Endothelial cell of umbilical vein (primary cell): Measurements from ENCODE around the gene CALY. TPM values are rescaled to one million over a fixed set of nuclear protein-coding genes. Genes with fewer than 3 reads are reported as not detected.

Experiments
- BruUV-seq: library from RNA; stranded (reverse); fragments of 400-500 nt; replicated peaks from 2 replicates; lab custom pipeline; 2021; lab: Mats Ljungman, UMichigan
- CTCF ChIA-PET: fragments of 300-600, 350-600 bp; sonication (Branson Sonifier 250); formaldehyde crosslinking; loops from one replicate; lab custom pipeline; 2021; ENCODE audit warnings: antibody characterized with exemption, inconsistent platforms; lab: Charles Lee
- POLR2A ChIA-PET: fragments of 300-600, 350-600 bp; sonication (Branson Sonifier 250); formaldehyde crosslinking; loops from one replicate; lab custom pipeline; 2021; ENCODE audit warnings: antibody characterized with exemption, inconsistent platforms; lab: Charles Lee
- DNase-seq: peaks from one replicate; pipeline ENCODE4 v3.0.0-alpha.2; 2011; ENCODE audit warnings: low read depth, low spot score
- FAIRE-seq: peaks from 2 replicates; lab custom pipeline; 2011; peaks lifted over from hg19 to GRCh38; lab: Jason Lieb, UNC
- H2AFZ ChIP-seq: 2 replicates; pipeline ENCODE4 v1.6.0; 2012; ENCODE audit warnings: low read depth, low read length, control low read depth, inconsistent platforms
- H3K27ac ChIP-seq: 2 replicates; pipeline ENCODE4 v1.5.1; 2011; ENCODE audit warnings: low read depth, mild to moderate bottlenecking, control low read depth, low read length, moderate library complexity; ENCODE audit not compliant: insufficient read depth
- H3K27me3 ChIP-seq, 2 experiments: 2 replicates each; pipeline versions ENCODE4 v1.6.0 to v1.6.1; 2011; ENCODE audit warnings: low read length in 2 of 2, mixed read lengths in 1 of 2; ENCODE audit not compliant: control insufficient read depth in 2 of 2, insufficient read depth in 2 of 2
- H3K36me3 ChIP-seq, 2 experiments: 2 replicates in 1 of 2; 3 replicates in 1 of 2; pipeline ENCODE4 v1.5.1; 2011; ENCODE audit warnings: low read length in 2 of 2, mild to moderate bottlenecking in 1 of 2, moderate library complexity in 1 of 2; ENCODE audit not compliant: control insufficient read depth in 2 of 2, insufficient read depth in 2 of 2; ENCODE audit errors: extremely low read depth in 1 of 2
- H3K4me1 ChIP-seq: 3 replicates; pipeline ENCODE4 v1.5.1; 2011; ENCODE audit warnings: mild to moderate bottlenecking, low read length; ENCODE audit not compliant: control insufficient read depth, insufficient read depth; ENCODE audit errors: extremely low read depth
- H3K4me2 ChIP-seq: 2 replicates; pipeline ENCODE4 v1.6.1; 2011; ENCODE audit warnings: low read length, control low read depth, mixed read lengths; ENCODE audit not compliant: insufficient read depth
- H3K4me3 ChIP-seq, 3 experiments: fragments of 200-600 bp in 1 of 3; sonication (generic), shearing (Covaris generic) in 1 of 3; replicated peaks in 1 of 3; 2 replicates each; pipeline ENCODE4 v1.5.1; 2011 to 2016; ENCODE audit warnings: control low read depth in 3 of 3, low read length in 3 of 3, mild to moderate bottlenecking in 2 of 3, inconsistent platforms in 1 of 3, low read depth in 1 of 3, moderate library complexity in 1 of 3; ENCODE audit not compliant: insufficient read depth in 1 of 3
- H3K79me2 ChIP-seq: 2 replicates; pipeline ENCODE4 v1.6.0; 2012; ENCODE audit warnings: low read length, inconsistent platforms; ENCODE audit not compliant: control insufficient read depth, insufficient read depth
- H3K9ac ChIP-seq: replicated peaks from 2 replicates; pipeline ENCODE3; 2011; ENCODE audit warnings: low read length, control low read depth; ENCODE audit not compliant: insufficient read depth; ENCODE audit errors: extremely low read depth
- H3K9me1 ChIP-seq: replicated peaks from 3 replicates; pipeline ENCODE4 v1.6.0; 2011; ENCODE audit warnings: mild to moderate bottlenecking, low read length; ENCODE audit not compliant: control insufficient read depth, insufficient read depth; ENCODE audit errors: extremely low read depth
- H3K9me3 ChIP-seq: replicated peaks from 2 replicates; pipeline ENCODE4 v1.5.1; 2012; ENCODE audit warnings: low read length, inconsistent platforms; ENCODE audit not compliant: control insufficient read depth, insufficient read depth
- H4K20me1 ChIP-seq: replicated peaks from 2 replicates; pipeline ENCODE3; 2011; ENCODE audit warnings: mild to moderate bottlenecking, low read length; ENCODE audit not compliant: control insufficient read depth, insufficient read depth; ENCODE audit errors: extremely low read depth
- EZH2 ChIP-seq: IDR thresholded peaks from 2 replicates; pipeline ENCODE4 v1.6.1; 2012; ENCODE audit warnings: borderline replicate concordance, low read depth, mild to moderate bottlenecking, moderate library complexity, low read length, inconsistent platforms; ENCODE audit not compliant: severe bottlenecking
- FOS ChIP-seq: IDR thresholded peaks from 2 replicates; pipeline ENCODE4 v1.6.1; 2011; ENCODE audit warnings: mild to moderate bottlenecking, low read length, moderate library complexity, borderline replicate concordance; ENCODE audit not compliant: insufficient read depth
- GATA2 ChIP-seq: IDR thresholded peaks from 2 replicates; pipeline ENCODE4 v1.7.0; 2011; ENCODE audit warnings: low read depth, mild to moderate bottlenecking, moderate library complexity, mixed read lengths, low read length; ENCODE audit not compliant: insufficient read length, insufficient read depth
- JUN ChIP-seq: IDR thresholded peaks from 2 replicates; pipeline ENCODE4 v1.6.1; 2011; ENCODE audit warnings: borderline replicate concordance, low read depth; ENCODE audit not compliant: insufficient read length, insufficient read depth
- MYC ChIP-seq: IDR thresholded peaks from one replicate; pipeline ENCODE4 v1.6.1; 2011; ENCODE audit warnings: mild to moderate bottlenecking, low read depth, low read length
- POLR2A ChIP-seq: IDR thresholded peaks from 2 replicates; pipeline ENCODE4 v1.6.1; 2012; ENCODE audit warnings: low read depth, mild to moderate bottlenecking, control low read depth, low read length
- POLR2AphosphoS5 ChIP-seq: IDR thresholded peaks from 2 replicates; pipeline ENCODE4 v1.6.1; 2012; ENCODE audit warnings: low read depth, mild to moderate bottlenecking, control low read depth, low read length, moderate library complexity; ENCODE audit not compliant: insufficient read depth
- dilution Hi-C: fragments of 300-500 bp; cut with MboI; formaldehyde crosslinking; loops from one replicate; pipeline ENCODE4 v1.15.0; 2019; ENCODE audit warnings: low sequenced_read_pairs; ENCODE audit not compliant: extremely low pct_ligation_motif_present
- intact Hi-C: fragments of 100-400 bp; cut with micrococcal nuclease; formaldehyde crosslinking; loops from one replicate; pipeline ENCODE4 v1.10.0; 2022
- polyA plus RNA-seq, 4 experiments: library from polyadenylated mRNA; depleted of rRNA in 3 of 4; stranded (reverse) in 3 of 4; unstranded in 1 of 4; fragments of >200 nt; gene quantifications; 2 replicates each; pipeline versions ENCODE4 v1.2.1 to v1.2.3, GENCODE V29; 2011 to 2012; ENCODE audit warnings: missing spikeins in 1 of 4
- total RNA-seq: library from RNA; stranded (reverse); gene quantifications from 2 replicates; pipeline ENCODE4 v1.2.3, GENCODE V29; 2021
- TF ChIP-seq, protein P1 (sequence below): IDR thresholded peaks from 2 replicates; pipeline ENCODE4 v1.6.1; 2011; ENCODE audit not compliant: insufficient read depth, insufficient read length
- TF ChIP-seq, protein P2 (sequence below), 2 donors: IDR thresholded peaks; 1 replicate in 1 of 2; 2 replicates in 1 of 2; pipeline ENCODE4 v1.5.1; 2011; ENCODE audit warnings: low read length in 2 of 2, mild to moderate bottlenecking in 2 of 2, moderate library complexity in 2 of 2, control low read depth in 1 of 2, inconsistent platforms in 1 of 2, low read depth in 1 of 2; ENCODE audit not compliant: insufficient read depth in 1 of 2; ENCODE audit errors: extremely low read depth in 1 of 2

Gene CALY
- total and polyA plus RNA-seq, 2 donors (not counting 3 experiments of a cell fraction or from before 2014, with no cell fraction given), result not detected

DNA sequence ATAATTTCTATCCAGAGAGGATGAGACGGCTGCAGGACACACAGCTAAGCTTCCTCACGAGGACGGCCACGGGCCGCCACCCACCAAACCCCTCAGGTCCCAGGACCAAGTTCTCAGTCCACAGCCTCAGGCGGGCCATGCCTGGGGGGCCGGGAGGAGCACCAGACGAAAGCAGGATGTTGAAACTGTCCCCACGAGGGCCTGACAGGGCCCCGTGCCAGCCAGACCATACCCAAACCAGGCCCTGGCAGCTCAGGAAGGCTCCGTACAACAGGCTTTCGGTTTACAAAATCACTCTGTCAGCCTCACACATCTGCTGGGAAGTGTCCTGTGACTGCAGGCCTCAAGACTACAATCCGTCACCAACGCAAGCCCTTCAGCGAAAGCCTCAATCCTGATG, 42.5 kb downstream of the CALY start:
- H4K20me1 ChIP-seq, result no peaks in the 10 kb centered on the region
- DNase-seq (no peak), FAIRE-seq (no peak)
- ChIA-PET CTCF (interaction anchor here (1.6 to 2.5 kb wide), 4 partner anchors 9 to 37 kb away, joined by 4 to 11 read pairs (median 10); no protein-coding TSS in a partner anchor), POLR2A (no interaction called here)
- H3K79me2 ChIP-seq, result no peaks in the 10 kb centered on the region
- H3K27ac ChIP-seq, result no peak overlapping the region
- H3K4me1 ChIP-seq, result peaks cover 12% of the 10 kb centered on the region
- no peak overlapping the region for H3K4me2 ChIP-seq
- intact Hi-C loops (no loop called here), dilution Hi-C loops (no loop called here)
- H3K9me1 ChIP-seq, result no peaks in the 10 kb centered on the region
- H3K36me3 ChIP-seq, result peaks cover 2 to 37% of the 10 kb centered on the region in 2 experiments
- no peak overlapping the region for H3K9ac ChIP-seq
- TF ChIP-seq, protein P1, sequence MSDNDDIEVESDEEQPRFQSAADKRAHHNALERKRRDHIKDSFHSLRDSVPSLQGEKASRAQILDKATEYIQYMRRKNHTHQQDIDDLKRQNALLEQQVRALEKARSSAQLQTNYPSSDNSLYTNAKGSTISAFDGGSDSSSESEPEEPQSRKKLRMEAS, result no peak
- TF ChIP-seq JUN, result no peak
- no peak for TF ChIP-seq POLR2AphosphoS5
- TF ChIP-seq POLR2A, result no peak
- no peak for TF ChIP-seq GATA2
- TF ChIP-seq FOS, result no peak
- TF ChIP-seq, protein P2, sequence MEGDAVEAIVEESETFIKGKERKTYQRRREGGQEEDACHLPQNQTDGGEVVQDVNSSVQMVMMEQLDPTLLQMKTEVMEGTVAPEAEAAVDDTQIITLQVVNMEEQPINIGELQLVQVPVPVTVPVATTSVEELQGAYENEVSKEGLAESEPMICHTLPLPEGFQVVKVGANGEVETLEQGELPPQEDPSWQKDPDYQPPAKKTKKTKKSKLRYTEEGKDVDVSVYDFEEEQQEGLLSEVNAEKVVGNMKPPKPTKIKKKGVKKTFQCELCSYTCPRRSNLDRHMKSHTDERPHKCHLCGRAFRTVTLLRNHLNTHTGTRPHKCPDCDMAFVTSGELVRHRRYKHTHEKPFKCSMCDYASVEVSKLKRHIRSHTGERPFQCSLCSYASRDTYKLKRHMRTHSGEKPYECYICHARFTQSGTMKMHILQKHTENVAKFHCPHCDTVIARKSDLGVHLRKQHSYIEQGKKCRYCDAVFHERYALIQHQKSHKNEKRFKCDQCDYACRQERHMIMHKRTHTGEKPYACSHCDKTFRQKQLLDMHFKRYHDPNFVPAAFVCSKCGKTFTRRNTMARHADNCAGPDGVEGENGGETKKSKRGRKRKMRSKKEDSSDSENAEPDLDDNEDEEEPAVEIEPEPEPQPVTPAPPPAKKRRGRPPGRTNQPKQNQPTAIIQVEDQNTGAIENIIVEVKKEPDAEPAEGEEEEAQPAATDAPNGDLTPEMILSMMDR (IDR thresholded peaks at IDR 0.05; ENCODE audit: extremely low read depth in 1 of 2, insufficient read depth in 1 of 2, low read depth in 1 of 2, low read length in 2 of 2), result no peak
- TF ChIP-seq EZH2, result no peak
- no peak for TF ChIP-seq MYC
- no peak overlapping the region for H2AFZ ChIP-seq
- no peak overlapping the region for H3K4me3 ChIP-seq
- no peaks in the 10 kb centered on the region for H3K9me3 ChIP-seq
- H3K27me3 ChIP-seq, result no peaks in the 10 kb centered on the region
- BruUV-seq, result no TSS peak
